Fibroblast of skin of right quadriceps (primary cell): ENCODE results near the gene PRAMEF2.
"Not testable (repeated sequence)": the region's sequence is repeated elsewhere in the genome, so short reads cannot be mapped to it uniquely, and the experiment has no call there.

Experiments
- DNase-seq: peaks from one replicate; pipeline ENCODE4 v3.0.0-alpha.2; 2013

The PRAMEF2 gene

GRCh38 chr1:12856786-12857185, at the start of gene PRAMEF2:
Gene PRAMEF2, plus strand, starts transcription at chr1:12857086. Its CDS starts 1,924 bp downstream, at chr1:12859010.
- DNase-seq: not testable (repeated sequence)

- no peak for DNase-seq
These were observed 47.0 kb upstream of the PRAMEF2 start for GRCh38 chr1:12809933-12810332.

GRCh38 chr1:12810691-12811408, 46.0 kb upstream of the PRAMEF2 start:
- peak; percentile 68 for DNase-seq

GRCh38 chr1:12811409-12811784, 45.5 kb upstream of the PRAMEF2 start:
- DNase-seq: peak; percentile 20

- DNase-seq: not testable (repeated sequence)
These were observed 37.8 kb upstream of the PRAMEF2 start for GRCh38 chr1:12819061-12819460.

- DNase-seq: not testable (repeated sequence)
These were observed 25.6 kb upstream of the PRAMEF2 start, which contains the start of gene PRAMEF11 for GRCh38 chr1:12831310-12831709. Gene PRAMEF11, minus strand, starts transcription at chr1:12831410. Its CDS starts 2,621 bp downstream, at chr1:12828789.

GRCh38 chr1:12833251-12833650, 23.6 kb upstream of the PRAMEF2 start:
- DNase-seq: not testable (repeated sequence)

- not testable (repeated sequence) for DNase-seq
These were observed 8.3 kb upstream of the PRAMEF2 start, which contains the start of gene HNRNPCL1 for GRCh38 chr1:12848620-12849019. Gene HNRNPCL1, minus strand, starts transcription at chr1:12848720. Its CDS starts 431 bp downstream, at chr1:12848289.

- no peak for DNase-seq
These were observed 5.1 kb upstream of the PRAMEF2 start for GRCh38 chr1:12851779-12852178.

GRCh38 chr1:12863131-12863880, 6.4 kb downstream of the PRAMEF2 start:
- not testable (repeated sequence) for DNase-seq

GRCh38 chr1:12878453-12878852, 21.6 kb downstream of the PRAMEF2 start:
- not testable (repeated sequence) for DNase-seq

- DNase-seq: not testable (repeated sequence)
These were observed 29.2 kb downstream of the PRAMEF2 start, which contains the start of gene PRAMEF4 for GRCh38 chr1:12886101-12886500. Gene PRAMEF4, minus strand, starts transcription at chr1:12886201. Its CDS starts 2,807 bp downstream, at chr1:12883394.

GRCh38 chr1:12898170-12898569, 41.3 kb downstream of the PRAMEF2 start, which contains the start of gene PRAMEF10:
Gene PRAMEF10, minus strand, starts transcription at chr1:12898270. Its CDS starts 2,423 bp downstream, at chr1:12895847.
- DNase-seq: not testable (repeated sequence)

GRCh38 chr1:12899186-12899585, 42.3 kb downstream of the PRAMEF2 start:
- not testable (repeated sequence) for DNase-seq

GRCh38 chr1:12903793-12904572, 47.1 kb downstream of the PRAMEF2 start:
- DNase-seq: not testable (repeated sequence)
